SW 1271 (cell line): ENCODE data around the gene VIPR2.

Source experiments
- DNase-seq, 2 experiments: peaks; one replicate each; lab custom pipeline; 2025; lab: John Stamatoyannopoulos, UW

Gene VIPR2

DNA sequence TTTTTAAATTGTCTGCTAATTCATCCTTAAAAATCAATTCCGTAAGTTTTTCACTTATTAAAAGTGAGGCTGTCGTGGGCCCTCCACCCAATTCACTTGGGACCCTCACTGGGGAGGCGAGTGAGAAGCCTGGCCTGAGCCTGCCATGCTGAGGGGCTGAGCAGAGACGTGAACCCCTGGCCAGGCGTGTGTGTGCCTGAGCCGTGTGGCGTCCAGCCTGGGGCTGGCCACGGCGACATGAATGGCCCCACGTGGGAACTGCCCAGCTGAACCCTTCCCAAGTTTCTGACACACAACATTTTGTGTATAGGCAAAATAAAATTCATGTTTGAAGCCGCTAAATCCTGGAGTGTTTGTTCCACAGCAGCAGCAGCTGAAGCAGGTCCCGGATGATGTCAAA is 13.0 kb upstream of the VIPR2 start:
- no peak for DNase-seq

DNA sequence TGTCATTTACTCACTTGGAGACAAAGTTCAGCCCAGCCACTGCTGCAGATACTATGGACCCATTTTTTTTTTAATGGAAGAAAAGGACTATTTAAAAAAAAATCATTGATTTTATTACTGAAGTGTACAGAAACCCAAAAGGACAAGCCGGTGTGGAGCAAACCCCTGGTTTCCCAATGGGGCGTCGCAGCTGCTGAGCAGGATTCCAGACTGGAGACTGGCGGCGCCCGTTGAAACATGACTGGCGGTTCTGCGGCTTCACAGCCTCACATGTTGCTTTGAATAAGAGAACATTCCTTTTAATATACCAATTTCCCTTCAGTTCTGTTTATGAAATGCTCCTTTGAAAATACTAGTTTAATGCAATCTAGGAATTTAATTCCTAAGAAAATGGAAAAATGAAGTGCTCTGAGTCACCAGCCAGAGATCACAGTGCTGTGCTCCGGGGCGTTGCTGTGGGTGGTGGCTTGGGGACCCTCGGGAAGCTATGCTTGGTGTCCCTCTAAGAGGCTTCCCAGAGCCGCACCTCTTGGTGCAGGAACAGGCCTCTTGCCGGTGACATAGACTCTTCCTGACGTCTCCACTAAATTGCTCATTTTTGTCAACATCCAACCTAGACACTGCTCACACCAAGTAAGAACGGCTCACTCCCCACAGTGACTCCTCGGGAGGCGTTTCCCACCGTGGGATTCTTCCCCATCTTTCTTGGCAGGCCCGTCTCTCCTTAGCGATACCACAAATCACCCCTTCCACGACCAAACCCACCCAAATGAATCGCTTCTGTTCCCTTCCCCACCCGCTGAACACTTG is 12.0 kb upstream of the VIPR2 start:
- DNase-seq: no peak

DNA sequence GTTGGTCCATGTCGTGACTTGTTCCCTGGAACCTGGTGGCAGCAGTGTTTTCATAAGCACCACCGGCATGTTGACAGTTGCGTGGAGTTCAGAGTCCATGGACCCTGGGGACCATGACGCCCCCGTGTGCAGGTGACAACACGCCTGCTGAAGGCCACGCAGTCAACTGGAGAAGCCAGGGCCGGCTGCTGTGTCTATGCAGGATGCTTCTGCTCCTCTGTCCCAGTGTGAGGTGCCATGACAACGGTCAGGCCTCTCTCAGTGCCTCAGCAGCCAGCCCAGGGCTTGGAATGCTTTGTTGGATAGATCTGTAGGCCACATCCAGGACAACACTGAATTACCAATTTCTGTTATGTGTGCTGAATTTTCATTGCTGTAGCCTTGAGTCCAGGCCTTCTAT is 10.7 kb upstream of the VIPR2 start:
- DNase-seq: no peak

DNA sequence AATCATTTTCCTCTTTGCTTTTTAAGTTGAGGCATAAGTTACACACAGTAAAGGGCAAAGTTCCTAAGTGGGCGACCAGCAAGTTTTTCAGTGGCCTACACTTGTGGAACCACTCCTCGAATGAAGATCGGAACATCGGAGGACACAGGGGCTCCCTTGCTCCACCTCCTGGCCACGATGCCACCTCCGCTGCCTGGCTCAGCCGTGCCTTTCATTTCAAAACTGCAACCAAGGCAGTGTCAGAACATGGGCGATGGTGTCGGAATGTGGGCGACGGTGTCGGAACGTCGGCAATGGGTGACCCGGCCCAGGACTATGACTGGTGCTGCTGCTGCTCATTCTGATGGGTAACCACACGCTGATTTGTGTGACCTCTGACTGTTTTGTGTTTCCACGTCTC is 9.6 kb upstream of the VIPR2 start:
- DNase-seq: no peak

DNA sequence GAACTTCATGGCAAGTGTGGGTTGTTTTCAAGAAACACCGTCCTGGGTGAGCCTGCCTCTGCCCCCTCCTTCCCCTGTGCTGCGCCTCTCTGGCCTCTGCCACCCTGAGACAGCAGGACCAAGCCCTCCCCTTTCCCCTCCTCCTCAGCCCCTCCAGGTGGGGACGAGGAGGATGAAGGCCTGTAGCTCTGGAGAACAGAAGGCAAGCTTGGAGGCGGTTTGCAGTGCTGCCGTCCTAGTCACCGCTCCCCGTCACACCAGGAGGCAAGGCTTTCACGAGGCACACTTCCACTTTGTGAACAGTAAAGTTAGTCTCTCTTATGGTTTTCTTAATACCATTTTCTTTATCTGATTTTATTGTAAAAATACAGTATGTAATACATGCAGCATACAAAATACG is 8.8 kb upstream of the VIPR2 start:
- DNase-seq: no peak

DNA sequence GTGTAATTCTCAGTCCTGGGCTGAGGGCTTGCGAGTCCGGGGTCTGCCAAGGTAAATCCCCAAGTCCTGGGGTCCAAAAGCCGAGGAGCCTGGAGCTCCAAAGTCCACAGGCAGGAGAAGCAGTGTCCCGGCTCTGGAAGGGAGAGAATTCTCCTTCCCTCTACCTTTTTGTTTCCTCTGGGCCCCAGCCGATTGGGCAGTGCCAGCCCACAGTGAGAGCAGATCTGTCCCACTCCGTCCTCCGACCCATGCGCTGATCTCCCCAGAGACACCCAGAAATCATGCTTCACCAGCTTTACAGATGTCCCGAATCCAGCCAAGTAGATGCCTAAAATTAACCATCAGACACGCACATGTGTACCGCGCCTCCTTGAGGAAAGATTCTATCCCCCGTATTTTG is 8.1 kb upstream of the VIPR2 start:
- no peak for DNase-seq

DNA sequence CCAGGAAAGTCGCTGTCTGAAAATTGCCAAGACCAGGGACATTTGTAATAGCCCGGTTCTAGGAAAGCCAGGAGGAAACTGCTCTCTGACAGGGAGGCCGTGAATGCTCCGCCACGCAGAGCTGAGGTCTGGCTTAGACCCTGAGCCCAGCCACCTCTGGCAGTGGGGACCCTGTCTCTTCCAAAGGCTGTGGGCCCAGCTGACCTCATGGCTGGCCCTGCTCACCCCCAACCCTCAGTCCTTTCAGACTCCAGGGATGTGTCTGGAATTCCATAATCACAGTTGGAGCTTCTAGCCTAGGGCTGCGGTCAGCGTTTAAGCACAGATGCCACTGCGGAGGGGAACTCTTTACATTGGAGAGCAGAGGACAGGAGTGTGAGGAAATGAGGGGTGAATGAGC is 6.6 kb upstream of the VIPR2 start:
- no peak for DNase-seq

DNA sequence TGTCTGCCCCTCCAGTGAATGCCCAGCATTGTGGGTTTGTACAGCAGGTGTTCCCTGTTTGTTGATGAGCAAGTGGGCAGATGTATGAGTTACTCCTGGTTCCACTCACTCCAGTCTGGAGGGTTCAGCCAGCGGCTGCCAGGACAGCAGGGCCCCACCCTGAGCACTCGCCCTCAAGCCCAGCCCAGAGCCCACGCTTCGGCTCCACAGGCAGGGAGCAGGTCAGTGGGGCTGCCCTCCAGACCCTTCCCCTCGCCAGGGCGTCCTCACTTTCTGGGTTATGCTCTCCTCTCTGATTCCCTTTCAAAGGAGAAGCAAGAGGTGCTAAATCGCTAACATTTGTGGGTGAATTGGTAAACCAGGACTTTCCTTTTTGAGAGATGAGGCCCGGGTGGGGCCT is 4.8 kb upstream of the VIPR2 start:
- DNase-seq: no peak

DNA sequence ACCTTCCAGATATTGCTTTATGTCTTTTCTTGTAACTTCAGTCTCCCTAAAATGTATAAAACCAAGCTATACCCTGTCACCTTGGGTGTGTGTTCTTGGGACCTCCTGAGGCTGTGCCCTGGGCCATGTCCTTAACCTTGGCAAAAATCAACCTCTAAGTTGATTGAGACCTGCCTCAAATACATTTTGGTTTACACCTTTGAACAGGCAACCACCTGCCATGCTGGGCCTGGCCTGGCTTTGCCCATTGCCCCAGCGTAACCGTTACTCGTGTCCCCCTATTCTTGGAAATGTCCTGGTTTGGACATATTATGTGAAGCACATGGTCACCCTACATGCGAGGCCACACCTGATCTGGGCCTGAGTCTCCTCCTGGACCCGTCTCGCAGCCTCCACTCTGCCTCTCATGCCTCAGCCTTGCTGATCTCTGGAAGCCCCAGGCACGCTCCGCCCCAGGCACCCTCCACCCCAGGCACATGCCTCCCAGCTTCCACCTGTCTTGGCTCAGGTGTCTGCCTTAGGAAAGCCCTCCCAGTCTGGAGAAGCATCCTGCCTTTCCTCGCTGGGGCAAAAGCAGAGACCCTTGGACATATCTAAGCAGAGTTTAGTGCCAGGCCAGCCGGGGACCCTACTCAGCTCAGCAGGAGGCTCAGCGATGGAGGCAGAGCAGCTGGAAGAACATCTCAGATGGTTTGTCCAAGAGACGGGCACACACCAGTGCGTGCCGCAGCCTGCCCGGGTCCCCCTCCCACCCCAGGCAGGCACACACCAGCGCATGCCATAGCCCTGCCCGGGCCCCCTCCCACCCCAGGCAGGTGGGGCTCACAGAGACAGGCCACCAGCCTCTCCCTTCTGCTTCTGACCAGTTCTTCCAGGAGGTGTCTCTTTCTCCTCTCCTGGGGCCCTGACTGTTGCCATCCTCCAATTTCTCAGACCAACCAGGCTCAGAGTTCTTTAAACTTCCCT is 4.0 kb upstream of the VIPR2 start:
- no peak for DNase-seq

DNA sequence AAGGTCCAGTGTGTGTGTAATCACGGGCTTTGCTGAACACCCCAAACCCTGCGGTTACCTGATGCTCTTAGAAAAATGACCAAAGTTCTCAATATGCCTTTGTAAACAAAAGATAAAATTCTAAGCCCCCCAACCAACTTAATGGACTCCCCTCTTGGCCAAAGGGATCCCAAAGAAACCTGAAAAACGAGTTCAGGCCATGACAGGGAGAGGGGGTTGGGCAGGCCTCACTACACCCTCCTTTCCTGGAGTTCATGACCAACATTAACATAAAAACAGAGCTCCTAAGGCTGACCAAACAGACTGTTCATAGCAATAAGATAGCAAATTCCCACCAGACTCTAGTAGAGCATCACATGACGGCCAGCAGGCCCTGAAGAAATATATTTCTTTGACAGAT is 3.0 kb upstream of the VIPR2 start:
- DNase-seq: no peak

DNA sequence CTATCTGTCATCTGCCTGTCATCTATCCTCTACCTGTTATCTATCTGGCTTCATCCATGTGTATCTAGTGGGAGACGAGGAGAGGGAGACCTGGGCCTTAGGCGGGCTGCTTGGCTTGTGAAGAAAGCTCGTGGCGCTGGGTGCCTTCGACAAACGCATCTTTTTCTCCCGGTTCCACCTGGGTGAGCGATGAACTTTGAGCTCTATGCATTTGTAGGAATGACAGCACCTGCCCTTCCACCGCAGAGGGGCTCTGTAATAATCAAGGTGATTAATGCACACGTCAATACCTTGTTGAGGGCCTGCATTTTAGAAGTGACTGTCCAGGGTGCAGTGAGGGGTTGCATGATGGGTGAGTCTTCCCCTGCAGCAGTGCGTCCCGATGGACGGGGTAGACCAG is 2.6 kb upstream of the VIPR2 start:
- DNase-seq: no peak

DNA sequence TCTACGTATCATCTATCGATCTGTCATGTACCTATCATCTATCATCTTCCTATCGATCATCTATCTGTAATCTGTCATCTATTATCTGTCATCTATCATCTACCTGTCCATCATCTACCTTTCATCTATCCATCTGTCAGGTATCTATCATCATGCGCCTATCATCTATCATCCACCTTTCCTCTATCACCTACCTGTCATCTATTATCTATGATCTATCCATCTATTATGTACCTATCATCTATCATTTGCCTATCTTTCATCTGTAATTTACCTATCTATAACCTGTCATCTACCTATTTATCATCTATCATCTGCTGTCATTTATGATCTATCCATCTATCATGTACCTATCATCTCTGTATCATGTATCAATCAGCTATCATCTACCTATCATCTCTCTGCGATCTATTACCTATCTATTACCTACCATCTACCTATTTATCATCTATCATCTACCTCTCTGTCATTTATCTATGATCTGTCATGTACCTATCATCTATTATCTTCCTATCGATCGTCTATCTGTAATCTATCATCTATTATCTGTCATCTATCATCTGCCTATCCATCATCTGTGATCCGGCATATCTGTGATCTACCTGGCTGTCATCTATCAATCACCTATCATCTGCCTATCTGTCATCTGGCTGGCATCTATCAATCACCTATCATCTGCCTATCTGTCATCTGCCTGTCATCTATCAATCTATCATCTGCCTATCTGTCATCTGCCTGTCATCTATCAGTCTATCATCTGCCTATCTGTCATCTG is 1.6 kb upstream of the VIPR2 start:
- DNase-seq: no peak

DNA sequence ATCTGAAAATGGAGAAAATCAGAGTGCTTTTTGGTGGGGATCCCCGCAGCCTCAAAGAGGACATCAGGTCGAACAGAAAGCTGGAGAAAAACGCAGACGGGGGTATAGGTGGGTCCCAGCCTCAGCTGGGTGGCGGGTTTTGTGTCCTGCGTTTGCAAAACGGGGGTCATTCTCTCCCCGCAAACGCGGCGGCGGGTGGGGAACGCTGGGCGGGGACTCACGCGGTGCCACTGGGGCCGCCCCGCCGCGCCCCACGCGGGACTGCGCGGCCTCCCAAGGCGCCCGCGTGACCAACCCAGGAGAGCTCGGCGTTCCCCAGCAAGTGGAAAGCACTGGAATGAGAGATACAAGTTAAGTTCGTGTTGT is 806 bp upstream of the VIPR2 start:
- DNase-seq: no peak

DNA sequence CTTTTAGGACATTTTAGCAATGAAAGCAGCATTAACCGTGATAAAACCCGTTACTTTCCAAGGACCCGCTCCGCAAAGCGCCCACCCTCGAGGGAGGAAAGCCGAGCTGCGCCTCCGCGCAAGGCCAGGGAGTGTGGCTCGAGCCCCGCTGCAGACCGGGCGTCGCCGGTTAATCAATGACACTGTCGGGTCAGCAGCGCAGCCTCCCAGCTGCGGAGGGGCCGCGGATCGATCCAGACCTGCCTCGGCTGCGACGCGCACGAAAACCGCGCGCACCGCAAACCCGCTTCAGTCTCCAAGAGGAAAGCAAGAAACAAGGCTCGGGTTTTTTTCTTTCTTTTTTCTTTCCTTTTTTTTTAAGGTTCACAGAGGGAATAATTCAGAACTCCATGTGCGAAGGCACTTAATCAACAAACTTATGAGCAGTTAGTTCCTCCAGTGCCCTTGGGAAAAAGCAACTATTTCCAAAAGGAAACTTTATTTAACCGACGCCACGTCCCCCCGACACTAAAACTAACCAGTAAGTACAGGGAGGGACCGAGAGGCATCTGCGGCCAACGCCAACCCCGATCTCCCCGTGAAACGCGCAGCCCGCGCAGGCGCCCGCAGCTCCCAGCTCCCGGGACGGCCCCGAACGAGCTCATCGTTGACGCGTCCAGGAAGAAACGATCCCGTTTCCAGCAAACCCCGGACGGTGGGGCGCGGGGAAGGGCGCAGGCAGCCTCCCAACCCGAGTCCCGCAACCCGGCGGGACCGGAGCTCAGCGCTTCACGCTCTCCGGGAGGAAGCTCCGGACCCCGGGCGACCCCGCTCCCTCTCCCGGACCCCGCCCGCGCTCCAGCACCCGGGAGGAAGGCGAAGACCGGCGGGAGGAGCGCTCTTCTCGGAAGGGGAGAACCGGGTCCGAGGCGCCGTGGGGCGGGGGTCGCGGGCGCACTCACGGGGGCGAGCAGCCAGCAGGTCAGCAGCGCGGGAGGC is 598 bp downstream of the VIPR2 start:
- no peak for DNase-seq

DNA sequence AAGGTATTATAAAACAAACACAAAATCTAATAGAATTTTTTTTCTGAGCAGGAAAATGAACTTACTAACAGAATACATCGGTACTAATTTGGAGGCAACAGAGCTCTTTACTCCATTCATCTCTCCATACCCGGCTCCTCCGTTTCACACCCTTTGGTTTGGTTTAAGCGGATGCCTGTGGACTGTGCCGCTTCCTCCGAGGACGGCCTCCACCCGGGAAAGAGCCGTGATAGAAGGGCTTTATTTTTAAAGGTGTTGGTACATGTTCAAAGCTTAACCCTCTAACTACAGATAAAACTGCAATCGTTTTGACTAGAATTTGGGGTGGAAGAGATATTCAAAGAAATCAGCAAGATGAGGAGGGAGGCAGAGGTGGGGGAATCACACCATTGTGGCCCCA is 1.9 kb downstream of the VIPR2 start:
- DNase-seq: no peak

DNA sequence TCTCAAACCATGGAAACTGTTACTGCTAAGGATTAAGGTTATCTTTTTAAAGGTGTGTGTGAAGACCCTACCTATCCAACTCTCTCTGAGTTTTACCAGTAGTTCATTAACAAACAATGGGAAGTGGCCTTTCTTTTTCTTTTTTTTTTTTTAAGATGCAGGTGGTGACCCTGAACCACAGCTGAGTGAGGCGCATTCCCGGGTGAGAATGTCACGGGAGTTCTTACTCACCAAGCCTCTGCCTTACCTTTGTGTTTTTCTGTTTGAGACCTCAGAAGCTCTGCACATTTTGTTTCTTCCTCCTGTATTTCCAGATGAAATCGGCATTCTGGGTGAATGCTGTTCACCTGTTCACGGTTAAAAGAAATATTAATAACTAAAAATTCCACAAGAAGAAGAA is 2.5 kb downstream of the VIPR2 start:
- DNase-seq: no peak

DNA sequence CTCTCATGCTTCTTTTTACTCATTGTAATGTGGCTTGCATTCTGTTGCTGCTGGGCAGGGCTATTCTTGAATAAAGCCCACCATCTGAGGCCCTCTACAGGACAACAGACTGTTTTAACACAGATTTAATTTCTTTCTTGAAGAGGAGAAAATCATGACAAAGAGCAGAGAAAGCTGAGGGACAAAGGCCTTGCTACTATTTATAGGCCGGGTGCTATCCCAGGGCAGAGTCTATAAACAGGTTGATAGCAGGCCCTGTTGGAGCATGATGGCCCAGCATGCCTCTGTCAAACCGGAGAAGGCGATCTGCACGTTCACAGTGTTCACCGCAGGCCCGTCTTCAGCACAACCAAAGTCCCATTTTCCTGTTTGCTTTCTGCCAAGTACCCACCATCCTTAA is 3.0 kb downstream of the VIPR2 start:
- no peak for DNase-seq

DNA sequence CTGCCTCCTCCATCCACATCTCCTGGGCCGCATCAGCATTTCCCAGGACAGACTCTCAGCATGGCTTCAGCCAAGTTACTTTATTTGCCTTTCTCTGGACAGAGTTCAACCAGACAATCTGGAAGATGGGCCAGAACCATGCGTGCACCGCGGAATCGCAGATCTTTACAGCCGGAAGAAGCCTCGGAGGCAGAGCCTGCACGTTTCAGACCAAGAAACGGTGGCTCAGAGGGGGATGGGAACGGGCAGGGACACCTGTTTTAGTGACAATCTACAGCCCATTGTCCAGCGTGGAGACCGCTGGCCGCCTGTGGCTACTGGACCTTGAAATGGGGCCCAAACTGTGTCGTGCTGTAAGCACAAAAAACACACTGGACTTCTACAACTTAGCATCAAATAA is 3.5 kb downstream of the VIPR2 start:
- DNase-seq: no peak

DNA sequence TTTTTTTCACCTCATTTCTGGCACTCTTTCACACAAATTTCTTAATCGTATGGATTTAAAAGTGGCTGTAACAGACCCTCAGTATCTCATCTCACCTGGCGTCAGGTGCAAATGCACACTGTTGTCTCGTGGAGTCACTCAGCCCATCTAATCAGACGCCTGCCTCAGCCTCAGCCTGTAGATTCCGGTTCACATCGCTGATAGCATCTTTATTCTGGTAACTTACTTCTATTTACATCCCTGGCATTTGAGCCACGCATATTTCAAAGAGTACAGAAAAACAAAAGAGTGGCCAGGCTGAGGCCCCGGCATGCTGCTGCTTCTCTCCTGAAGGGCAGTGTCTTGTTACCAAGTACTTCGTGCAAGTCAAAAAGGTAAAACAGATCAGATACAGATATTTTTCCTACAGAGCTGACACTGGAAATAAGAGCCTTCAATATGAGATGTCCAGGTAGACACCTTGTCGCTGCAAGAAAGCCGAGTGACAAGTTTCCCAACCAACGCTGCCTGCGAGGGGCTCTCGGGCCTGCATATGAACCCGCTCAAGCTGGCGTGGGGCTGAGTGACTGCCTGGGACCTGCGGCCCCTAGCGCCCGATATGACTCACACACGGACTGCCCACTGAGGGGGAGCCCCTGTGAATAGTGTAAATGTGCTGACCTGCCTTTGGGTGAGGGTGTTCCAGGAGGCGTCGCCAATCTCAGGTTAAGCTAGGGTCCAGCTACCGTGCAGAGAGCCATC is 4.3 kb downstream of the VIPR2 start:
- DNase-seq: no peak

DNA sequence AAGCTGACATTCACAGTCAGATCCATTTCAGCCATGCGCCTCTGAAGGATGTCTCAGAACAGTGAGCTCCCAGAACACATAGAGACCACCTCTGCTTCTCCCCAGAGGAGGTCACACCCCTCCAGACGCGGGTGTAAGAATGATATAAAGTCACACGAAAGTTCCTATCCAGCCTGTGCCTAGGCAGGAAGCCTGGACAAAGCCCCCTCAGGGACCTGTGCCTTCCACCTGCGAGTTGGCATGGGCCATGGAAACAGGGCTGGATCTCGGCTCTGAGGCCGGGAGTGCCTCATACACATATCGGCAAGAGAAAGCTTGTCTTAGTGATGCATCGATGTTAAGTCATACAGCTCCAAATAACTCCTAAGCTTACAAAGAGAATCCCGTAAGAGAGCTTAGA is 5.0 kb downstream of the VIPR2 start:
- no peak for DNase-seq

DNA sequence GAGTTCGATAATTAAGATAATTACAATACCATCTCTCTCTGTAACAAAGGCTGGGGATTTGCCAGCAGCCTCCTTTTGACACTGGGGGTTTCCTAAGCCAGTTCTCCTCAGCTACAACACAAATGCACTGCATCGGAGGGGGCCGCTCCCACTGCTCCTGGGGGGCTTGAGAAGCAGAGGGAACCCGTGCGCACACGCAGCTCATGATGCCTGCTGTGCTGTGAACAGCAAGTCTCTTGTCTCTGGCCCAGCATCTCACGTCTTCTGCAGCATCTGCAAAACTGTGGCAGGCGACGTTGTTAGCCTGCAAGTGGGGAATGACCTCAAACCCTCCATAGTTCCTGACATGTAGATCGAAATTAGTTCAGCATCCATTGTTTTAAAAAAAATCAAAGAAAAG is 5.5 kb downstream of the VIPR2 start:
- DNase-seq: no peak
